ENCODE results near the gene NRXN3. TPM values are rescaled to one million over a fixed set of nuclear protein-coding genes. Genes with fewer than 3 reads are reported as not detected.

Gene NRXN3
- polyA plus RNA-seq, 1 donor from 2014 or later, result 110 TPM

- Histone ChIP-seq H3K27ac (ENCODE audit: low read length) (no peak overlapping the region), H3K4me2 (ENCODE audit: low read length) (no peak overlapping the region), H3F3A (ENCODE audit: insufficient read depth, low read length, poor library complexity, severe bottlenecking) (no peaks in the 10 kb centered on the region), H3K36me3 (ENCODE audit: insufficient read depth, low read length) (no peaks in the 10 kb centered on the region), H3K9me2 (ENCODE audit: insufficient read depth, low read length) (no peaks in the 10 kb centered on the region), H3K79me2 (replicated peaks; ENCODE audit: insufficient read depth, low read length) (peaks cover 6% of the 10 kb centered on the region), H3K4me3 (ENCODE audit: low read length) (no peak overlapping the region), H4K20me1 (ENCODE audit: insufficient read depth) (no peaks in the 10 kb centered on the region), H3K27me3 (ENCODE audit: insufficient read depth, low read depth, low read length) (no peaks in the 10 kb centered on the region), H3K9me3 (ENCODE audit: low read length) (no peaks in the 10 kb centered on the region), H3K9ac (ENCODE audit: low read length) (no peak overlapping the region), H2AFZ (ENCODE audit: low read depth, low read length) (no peak overlapping the region)
- TF ChIP-seq RAD21 (conservative IDR thresholded peaks at IDR 0.05), result no peak
- no peak for TF ChIP-seq CTCF (IDR thresholded peaks at IDR 0.05; ENCODE audit: poor library complexity, severe bottlenecking)
- no peak for TF ChIP-seq MXI1 (conservative IDR thresholded peaks at IDR 0.05; ENCODE audit: poor library complexity, severe bottlenecking)
- no peak for TF ChIP-seq REST (IDR thresholded peaks at IDR 0.05; ENCODE audit: borderline replicate concordance)
- no peak for TF ChIP-seq POLR2AphosphoS5 (IDR thresholded peaks at IDR 0.05)
- no peak for TF ChIP-seq EZH2 (IDR thresholded peaks at IDR 0.05; ENCODE audit: borderline replicate concordance, insufficient read depth, low read length, poor library complexity, severe bottlenecking)
- TF ChIP-seq SMC3 (conservative IDR thresholded peaks at IDR 0.05; ENCODE audit: poor library complexity), result no peak
- no peak for TF ChIP-seq TAF1 (IDR thresholded peaks at IDR 0.05; ENCODE audit: low read depth)
- no peak for TF ChIP-seq EP300 (conservative IDR thresholded peaks at IDR 0.05; ENCODE audit: poor library complexity, severe bottlenecking)
Observed at GRCh38 chr14:78543433-78543832, 373.3 kb downstream of the NRXN3 start.

GRCh38 chr14:78561074-78561473 is 390.9 kb downstream of the NRXN3 start:
- Histone ChIP-seq H3K9ac (ENCODE audit: low read length) (no peak overlapping the region), H3K9me3 (ENCODE audit: low read length) (no peaks in the 10 kb centered on the region), H3K36me3 (ENCODE audit: insufficient read depth, low read length) (no peaks in the 10 kb centered on the region), H3K4me3 (ENCODE audit: low read length) (no peak overlapping the region), H3F3A (ENCODE audit: insufficient read depth, low read length, poor library complexity, severe bottlenecking) (no peaks in the 10 kb centered on the region), H2AFZ (ENCODE audit: low read depth, low read length) (no peak overlapping the region), H3K4me2 (ENCODE audit: low read length) (no peak overlapping the region), H3K27ac (ENCODE audit: low read length) (no peak overlapping the region), H3K79me2 (replicated peaks; ENCODE audit: insufficient read depth, low read length) (no peaks in the 10 kb centered on the region), H3K27me3 (ENCODE audit: insufficient read depth, low read depth, low read length) (no peaks in the 10 kb centered on the region), H3K9me2 (ENCODE audit: insufficient read depth, low read length) (no peaks in the 10 kb centered on the region), H4K20me1 (ENCODE audit: insufficient read depth) (no peaks in the 10 kb centered on the region)
- no peak for TF ChIP-seq TAF1 (IDR thresholded peaks at IDR 0.05; ENCODE audit: low read depth)
- TF ChIP-seq POLR2AphosphoS5 (IDR thresholded peaks at IDR 0.05), result no peak
- no peak for TF ChIP-seq SMC3 (conservative IDR thresholded peaks at IDR 0.05; ENCODE audit: poor library complexity)
- TF ChIP-seq RAD21 (conservative IDR thresholded peaks at IDR 0.05), result no peak
- TF ChIP-seq EZH2 (IDR thresholded peaks at IDR 0.05; ENCODE audit: borderline replicate concordance, insufficient read depth, low read length, poor library complexity, severe bottlenecking), result no peak
- TF ChIP-seq EP300 (conservative IDR thresholded peaks at IDR 0.05; ENCODE audit: poor library complexity, severe bottlenecking), result no peak
- no peak for TF ChIP-seq MXI1 (conservative IDR thresholded peaks at IDR 0.05; ENCODE audit: poor library complexity, severe bottlenecking)
- TF ChIP-seq CTCF (IDR thresholded peaks at IDR 0.05; ENCODE audit: poor library complexity, severe bottlenecking), result no peak
- TF ChIP-seq REST (IDR thresholded peaks at IDR 0.05; ENCODE audit: borderline replicate concordance), result no peak
